Suppressor macrophage treated with lipopolysaccharide for 1 hour (primary cell): ENCODE data around the gene TRAF3.
"Not testable (repeated sequence)": the region's sequence is repeated elsewhere in the genome, so short reads cannot be mapped to it uniquely, and the experiment has no call there.

Experiments
- DNase-seq, 3 donors: peaks; one replicate each; pipeline ENCODE4 v3.0.0-alpha.2; 2020 to 2022

The TRAF3 gene

DNA sequence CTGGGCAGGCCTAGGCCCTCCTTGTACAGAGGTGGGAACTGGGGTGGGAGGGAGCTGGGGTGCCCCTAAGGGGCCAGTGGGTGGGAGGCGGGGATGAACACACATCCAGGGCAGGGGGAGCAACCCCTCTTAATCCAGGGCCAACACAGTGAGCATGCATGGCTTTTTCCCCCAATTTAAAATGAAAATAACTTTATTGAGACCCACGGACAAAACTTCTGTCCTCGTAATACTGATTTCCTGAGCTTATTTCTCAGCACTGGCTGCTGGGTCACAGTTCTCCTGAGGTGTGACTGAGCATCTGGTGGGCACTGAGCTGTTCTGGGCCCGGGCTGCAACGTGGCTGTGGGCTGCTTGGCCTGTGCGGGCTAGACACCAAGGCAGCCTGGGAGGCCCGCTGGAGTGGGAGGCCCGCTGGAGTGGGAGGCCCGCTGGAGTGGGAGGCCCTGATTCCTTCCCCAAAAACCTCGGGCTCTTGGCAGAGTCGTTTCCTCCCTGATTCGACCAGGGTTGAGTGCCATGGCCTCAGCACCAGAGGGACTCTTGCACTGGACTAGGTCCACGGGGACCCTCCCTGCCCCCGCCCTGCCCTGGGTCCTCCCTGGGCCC is 24.9 kb upstream of the TRAF3 start:
- no peak for DNase-seq

DNA sequence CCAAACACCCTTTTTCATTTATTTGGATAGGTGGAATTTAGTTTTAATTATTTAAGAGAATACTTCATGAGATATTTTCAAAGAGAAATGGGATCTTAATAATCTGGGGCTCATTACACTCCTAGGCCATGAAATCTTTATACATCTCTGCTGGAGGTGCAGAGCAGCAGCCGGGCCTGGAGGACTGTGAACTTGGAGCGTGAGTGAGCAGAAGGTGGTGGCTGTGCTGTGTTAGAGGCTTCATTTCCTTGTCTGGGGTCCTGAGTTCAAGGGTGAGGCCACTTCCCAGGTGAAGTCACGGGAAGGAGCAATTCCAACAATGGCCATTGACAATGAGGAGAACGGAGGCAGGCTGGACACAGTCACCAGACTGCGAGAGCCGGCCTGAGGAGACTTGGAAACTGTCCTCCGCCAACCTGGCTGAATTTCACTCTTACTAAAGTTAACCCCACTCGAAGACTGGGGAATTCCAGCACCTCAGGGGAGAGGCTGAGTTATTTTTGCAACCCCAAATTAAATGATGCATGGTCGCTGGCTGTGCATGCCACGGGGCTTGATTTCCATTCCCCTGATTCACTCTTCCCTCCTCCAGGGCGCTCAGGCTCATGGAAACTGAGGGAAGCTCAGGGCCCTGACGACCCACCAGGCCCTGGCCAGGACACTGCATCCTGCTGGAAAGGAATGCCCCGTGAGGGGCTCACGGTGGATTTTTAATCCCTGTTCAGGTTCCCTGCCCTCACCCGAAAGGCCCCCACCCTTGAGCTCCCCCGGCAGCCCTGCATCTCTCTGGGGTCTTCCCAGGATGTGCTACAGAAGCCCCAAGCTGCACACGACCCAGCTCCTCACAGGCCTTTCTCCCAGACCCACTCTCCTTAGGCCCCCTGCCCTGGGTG is 22.6 kb upstream of the TRAF3 start:
- no peak for DNase-seq

DNA sequence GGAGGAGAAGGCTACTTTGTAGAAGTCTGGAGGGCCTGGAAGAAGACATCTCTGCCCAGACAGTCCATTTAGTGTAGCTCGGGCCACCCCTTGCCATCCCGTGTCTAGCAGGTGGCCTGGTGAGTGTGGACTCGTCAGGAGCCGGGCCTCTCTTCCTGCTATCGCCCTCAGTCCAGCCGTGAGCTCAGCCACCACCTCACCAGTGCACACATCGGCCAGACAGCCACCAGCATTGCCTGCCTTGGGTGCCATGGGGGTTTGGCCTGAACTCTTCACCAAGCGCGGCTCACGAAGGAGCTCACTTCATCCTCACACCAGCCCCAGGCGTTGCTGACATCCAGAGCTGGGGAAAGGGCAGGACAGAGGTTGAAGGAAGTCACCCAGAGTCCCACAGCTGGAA is 19.6 kb upstream of the TRAF3 start:
- DNase-seq = no peak

DNA sequence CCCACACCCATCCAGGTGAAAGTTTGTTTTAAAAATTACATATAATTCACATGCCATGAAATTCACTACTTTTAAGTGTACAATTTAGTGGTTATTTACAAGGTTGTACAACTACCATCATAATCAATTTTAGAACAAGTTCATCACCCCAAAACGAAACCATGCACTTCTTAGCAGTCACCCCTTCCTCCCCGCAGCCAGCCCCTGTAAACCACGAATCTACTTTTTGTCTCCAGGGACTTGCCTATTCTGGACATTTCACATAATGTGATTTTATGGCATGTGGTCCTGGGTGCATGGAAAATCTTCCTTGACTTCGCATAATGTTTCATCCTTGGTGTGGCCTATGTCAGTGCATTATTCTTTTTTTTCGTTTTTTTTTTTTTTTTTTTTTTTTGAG is 19.2 kb upstream of the TRAF3 start:
- no peak for DNase-seq

DNA sequence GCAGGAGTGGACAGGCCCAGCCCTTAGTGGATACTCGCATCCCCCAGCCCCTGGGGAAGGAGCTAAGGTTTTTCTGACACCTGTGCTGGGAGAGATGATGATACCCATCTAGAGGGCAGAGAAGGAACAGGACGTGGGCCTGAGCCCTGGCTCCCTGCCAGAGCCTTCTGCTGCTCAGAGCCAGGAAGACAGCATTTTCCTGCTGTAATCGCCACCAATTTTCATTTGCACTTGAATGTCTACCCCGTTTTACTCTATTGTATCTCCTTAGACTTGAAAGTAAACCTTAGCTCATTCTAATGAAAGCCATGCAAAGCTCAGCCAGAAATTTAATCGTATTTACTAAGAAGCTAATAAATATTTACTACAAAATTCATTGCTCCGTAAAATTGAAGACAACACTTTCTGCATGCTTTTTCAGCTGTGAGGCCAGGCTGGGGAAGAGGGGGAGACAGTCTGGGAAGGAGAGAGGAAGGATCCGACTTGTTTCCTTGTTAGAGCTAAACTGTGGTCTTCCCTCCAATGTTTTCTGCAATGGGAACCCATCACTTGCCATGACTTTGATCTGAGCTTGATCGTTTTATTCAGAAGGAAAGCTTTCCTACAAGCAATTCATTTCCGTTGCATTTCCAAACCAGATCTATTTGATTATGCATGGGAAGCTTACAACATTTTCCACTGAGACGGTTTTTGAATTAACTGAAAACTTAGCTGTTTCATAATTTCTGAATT is 17.6 kb upstream of the TRAF3 start:
- no peak for DNase-seq

DNA sequence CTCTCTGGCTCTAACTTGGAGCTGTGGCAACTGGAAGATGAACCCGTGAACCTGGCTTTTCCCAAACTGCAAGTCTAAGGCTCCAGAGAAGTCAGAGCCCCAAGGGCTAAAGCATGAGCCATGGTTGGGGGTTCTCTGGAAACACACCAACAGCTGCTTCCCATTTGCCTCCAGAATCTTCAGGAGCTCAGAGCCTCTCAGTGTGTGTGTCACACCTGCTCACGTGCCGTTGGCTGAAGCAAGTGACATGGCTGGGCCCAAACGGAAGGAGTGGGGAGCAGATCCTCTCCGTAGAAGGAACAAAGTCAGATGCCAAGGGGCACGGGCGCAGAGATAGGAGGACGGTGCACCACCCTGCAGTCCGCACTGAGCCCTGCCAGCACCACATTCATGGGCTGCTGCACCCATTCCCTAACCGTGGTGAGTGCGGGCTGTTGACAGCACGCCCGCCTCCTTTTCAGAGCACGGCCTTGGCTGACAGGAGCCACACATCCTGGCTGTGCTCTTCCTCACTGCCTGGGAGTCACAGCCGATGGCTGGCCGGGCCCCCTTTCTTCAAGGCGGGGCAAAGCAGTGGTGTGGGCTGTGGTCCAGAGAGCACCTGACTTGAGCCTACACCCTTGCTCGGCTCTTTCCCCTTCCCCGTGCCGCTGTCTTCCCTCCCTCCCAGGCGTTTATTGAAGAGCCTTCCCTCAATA is 16.6 kb upstream of the TRAF3 start:
- peak in 1 of 3 donors; percentile 39 for DNase-seq

DNA sequence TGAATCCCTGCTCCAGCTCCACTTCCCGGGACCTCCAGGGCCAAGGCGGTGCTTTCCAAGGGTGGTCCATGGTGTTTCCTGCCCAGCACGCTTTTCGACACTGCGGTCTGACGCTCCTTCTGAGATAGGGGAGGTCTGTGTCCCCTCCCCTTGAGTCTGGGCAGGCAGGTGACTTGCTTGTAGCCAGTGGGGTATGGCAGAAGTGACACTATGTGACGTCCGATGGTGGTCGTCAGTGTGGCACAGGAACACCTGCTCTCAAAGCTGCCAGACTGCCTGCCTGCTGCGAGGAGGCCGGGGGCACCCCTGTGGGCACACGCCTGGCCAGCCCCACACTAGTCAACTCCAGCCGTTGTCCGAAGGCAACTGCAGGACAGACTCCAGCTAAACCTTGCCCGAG is 16.0 kb upstream of the TRAF3 start:
- DNase-seq = no peak

DNA sequence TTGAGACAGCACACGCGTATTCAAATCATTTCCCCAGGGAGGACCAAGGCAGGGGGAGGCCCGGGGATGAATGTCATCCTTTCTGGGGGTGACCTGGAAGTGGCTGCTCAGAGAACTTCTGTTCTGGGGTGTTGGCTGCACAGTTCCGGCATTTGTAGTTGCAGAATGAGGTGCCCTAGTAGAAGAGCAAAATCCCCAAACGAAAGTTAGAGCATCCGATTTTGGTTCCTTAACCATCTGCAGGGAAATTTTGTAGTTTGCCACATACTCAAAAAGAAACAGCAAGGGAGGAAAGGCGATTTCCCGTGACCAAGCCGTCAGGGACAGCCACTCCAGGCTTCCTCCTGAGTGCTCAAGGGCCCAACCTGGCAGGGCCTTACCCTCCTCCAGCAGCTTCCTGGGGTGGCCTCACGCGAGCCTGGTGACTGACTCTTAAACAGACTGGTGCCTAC is 13.0 kb upstream of the TRAF3 start:
- DNase-seq = peak; percentile 44 to 69 (median 56)

DNA sequence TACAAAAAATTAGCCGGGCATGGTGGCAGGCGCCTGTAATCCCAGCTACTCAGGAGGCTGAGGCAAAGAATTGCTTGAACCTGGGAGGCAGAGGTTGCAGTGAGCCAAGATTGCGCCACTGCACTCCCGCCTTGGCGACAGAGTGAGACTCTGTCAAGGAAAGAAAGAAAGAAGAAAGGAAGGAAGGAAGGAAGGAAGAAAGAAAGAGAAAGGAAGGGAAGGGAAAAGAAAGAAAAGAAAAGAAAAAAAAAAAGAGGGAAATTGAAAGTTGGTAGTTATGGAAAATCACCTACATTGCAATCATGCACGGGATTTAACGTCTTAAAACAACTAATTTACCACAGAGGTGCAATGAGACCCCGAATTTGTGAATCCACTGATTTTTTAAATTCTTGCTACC is 11.5 kb upstream of the TRAF3 start:
- DNase-seq = not testable (repeated sequence)

DNA sequence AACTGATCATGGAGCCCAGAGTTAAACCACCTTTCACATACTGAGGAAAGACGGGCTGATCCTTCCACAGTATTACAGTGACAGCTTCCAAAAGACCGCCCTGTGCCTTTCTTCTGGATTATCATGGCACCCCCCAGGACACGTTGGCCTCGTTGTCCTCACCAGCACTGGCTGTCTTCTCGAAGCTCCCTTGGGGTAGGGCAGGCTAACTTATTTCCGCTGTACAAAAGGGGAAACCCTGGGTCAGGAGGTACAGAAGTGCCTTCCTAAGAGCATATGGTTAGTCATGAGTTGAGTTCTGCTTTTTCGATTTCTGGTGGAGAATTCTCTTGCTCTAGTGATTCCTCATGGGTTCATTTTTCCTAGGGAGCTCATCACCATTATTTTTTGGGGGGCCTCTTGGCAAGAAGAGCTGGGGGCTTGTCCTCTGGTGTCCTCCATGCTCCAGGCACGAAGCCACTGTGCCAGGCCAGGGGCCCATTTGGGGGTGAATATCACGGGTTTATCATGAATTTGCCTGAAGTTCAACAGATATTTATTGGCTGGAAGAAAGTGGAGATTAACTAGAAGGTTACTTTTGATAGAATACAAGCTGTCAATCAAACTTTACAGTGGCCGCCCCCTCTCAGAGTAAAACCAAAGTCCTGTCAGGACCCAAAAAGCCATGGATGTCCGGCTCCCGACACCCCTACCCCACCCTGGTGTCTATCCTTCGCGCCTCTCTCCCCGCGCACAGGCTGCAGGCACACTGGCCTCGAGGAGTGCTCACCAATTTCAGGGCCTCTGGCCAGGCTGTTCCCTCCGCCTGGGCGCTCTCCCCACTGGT is 8.8 kb upstream of the TRAF3 start:
- peak; percentile 92 to 94 (median 94) for DNase-seq

DNA sequence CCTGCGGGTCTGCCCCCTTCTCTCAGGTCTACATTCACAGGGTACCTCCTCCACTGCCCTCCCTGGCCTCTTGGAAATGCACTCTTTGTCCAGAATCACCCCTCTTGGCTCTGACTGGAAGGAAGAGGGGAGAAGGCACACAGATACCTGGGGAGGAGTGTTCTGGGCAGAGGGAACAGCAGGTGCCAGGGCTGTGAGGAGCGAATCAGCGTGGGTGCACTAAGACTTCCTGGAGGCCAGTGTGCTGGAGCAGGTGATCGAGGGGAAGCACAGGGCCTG is 8.3 kb upstream of the TRAF3 start:
- no peak for DNase-seq

DNA sequence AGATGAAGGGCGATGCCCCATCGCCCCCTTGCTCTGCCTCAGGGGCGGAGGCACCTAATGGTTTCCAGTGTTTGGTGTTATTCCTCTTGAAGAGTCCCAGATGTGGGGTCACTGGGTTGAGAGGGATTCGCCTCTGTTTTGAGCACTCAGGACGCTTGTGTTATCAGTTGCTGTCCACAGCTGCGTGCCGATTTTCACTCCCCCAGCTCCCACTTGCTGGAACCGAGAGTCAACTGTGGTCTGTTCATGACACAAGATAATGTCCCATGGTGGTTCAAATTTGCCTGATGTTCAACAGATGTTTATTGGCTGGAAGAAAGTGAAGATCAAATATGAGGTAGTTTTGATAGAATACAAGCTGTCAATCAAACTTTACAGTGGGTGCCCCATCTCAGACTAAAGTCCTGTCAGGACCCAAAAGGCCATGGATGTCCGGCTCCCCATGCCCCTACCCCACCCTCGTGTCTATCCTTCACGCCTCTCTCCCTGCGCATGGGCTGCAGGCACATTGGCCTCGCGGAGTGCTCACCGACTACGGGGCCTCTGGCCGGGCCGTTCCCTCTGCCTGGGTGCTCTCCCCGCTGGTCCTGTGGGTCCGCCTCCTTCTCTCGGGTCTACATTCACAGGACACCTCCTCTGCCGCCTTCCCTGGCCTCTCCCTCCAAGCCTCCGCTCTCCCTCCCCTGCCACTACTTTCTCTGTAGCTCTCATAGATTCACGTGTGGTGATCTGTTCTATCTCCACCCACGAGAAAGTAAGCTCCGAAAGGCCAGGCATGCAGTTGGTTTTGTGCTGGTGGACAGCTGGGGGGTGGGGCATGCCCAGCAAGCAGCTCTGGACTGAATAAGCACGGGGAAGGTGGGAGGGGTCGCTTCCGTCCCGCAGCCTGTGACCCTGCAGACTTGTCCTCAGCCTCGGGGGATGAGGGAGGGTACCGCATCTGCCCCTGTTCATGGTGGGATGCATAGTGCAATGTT is 6.8 kb upstream of the TRAF3 start:
- no peak for DNase-seq

DNA sequence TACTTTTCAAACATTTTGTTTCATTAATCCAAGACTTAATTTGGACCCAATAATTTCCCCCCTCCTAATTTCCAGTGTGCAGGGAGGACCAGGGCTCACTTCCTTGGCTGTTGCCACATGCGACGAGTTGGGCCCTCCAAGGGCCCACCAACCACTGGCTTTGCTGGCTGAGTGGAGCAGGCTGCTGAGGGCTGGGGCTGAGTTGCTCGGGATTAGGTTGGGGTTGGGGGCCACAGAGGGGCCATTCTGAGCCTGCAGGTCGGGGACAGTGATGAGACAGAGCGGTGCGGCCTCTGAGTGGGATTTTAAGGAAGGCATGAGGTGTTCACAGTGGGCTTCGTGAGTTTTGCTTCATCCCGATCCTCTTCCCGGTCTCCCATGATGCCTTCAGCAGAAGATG is 6.1 kb upstream of the TRAF3 start:
- no peak for DNase-seq

DNA sequence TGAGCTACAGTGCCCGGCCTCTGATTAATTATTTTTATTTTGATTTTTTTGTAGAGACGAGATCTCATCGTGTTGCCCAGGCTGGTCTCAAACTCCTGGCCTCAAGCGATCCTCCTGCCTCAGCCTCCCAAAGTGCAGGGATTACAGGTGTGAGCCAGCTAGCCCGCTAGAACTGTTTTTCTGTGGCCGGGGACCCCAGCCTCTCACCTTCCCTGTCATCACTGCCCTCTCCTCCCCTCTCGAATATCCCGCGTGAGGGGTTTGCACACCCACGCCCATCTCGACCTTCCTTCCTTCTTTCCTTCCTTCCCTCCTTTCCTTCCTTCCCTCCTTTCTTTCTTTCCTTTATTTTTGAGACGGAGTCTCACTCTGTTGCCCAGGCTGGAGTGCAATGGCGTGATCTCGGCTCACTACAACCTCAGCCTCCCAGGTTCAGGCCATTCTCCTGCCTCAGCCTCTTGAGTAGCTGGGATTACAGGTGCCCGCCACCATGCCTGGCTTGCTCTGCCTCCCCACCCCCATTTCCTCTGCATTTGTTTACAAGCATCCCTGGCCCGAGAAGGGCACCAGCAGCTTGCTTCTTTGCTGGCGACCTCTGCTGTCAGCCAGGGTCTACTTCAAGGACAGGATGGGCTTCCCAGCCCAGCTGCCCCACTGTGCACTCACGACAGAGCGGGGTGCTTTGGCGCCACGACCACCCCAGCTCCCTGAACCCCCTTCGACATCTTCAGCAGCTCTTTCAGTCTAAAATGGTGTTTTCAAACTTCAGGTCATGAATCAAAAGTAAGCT is 4.3 kb upstream of the TRAF3 start:
- DNase-seq = no peak

DNA sequence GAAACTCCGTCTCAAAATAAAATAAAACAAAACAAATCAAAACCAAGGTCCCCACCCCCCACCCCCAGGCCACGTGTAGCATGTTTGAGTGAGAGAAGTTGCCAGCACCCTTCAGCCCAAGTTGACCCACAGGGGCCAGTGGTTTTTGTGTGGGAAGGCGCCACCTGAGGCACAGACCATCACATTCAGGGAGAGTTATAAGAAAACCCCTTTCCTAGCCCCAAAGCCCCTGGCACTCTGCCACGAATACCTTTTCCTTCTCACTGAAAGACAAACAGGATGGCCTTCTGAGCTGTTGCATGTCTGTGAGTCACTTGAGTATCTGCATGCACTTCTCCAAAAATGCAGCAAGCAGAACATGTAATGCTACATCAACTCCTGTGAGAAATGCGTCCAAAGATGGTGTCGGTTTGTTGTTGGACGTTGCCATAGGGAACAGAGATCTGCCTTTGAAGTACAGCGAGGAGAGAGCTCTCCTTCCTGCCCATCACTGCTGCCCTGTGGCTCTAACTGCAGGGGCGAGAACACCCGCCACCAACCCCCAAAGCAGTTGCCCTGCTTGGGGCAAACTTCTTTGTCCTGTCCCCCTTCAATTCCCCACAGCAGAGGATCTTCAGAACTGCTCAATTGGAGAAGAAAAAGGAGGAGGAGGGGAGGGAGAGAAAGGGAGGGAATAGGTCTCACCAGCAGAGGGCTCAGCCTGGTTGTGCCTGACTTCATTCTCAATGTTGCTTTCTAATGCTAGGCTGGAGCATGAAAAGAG is 2.7 kb upstream of the TRAF3 start:
- DNase-seq = peak; percentile 74 to 79 (median 74)

DNA sequence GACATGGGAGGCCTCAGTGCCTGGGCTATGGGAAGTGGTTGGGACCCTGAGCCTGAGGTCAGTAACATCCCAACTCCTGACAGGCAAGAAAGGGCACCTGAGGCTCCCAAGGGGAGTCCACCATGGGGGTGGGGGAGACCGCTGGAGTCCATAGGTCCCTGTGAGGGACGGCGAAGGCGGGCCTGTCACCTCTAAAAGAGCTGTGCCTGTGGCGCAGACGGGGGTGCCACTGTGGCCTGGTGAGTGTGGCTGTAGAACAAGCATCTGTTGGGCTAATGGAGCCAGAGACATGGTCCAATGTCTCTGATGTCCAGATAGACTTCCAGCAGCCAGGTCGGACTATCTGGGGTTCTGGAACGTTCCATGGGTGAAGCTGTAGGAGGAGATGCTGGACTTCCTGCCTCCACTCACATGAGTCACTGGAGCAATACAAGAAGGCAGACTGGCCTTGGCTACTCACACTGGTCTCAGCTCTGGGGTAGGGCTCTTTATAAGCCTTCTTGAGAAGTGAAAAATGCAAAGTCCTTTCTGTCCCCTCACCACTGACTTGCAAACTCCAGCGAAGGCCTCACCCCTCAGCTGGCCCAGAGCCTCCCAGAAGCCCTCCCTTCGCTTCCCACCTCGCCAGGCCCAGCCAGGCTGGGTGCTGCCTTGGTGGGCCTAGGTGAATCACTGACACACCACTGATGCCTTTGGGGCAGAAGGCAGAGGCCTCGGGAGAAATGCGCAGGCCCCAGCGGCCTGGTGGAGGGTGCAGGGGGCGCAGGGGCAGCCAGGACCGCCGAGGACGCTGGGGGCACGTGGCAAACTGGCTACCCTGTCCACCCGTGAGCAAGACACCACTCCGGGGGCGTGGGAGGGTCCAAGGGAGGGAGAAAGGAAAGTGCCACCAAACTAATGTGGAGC is 1.1 kb upstream of the TRAF3 start:
- DNase-seq = peak; percentile 73 to 75 (median 75)

DNA sequence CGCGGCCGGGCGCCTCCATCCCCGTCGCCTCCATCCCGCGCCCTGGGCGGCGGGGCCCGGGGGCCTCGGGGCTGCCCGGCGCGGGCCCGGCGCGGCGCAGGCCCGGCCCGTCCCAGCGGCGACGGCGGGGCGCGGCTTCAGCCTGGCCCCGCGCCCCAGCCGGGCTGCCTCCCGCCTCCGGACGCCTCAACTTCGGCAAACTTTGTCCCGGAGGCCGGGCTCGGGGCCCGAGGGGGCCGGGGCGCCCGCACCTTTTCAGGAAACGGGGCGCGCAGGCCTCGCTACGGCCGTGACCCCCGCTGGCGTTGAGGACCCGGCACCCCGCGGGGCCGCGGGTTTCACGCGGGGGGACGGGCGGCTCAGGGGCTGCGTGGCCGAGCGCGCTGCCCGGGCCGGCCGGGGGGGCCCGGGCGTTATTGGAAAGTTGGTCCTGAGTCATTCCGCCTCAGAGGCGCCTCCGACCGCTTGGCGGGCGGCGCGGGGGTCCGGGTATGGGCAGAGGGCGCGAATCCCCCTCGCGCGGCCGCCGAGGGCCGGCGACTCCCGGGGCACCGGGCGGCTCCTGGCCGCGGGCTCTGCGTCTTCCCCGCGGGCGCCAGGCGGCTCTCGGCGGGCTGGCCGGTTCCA is 575 bp downstream of the TRAF3 start:
- DNase-seq = peak; percentile 44 to 66 (median 45)
